ENCODE results near the gene SCG3.

The SCG3 gene

DNA sequence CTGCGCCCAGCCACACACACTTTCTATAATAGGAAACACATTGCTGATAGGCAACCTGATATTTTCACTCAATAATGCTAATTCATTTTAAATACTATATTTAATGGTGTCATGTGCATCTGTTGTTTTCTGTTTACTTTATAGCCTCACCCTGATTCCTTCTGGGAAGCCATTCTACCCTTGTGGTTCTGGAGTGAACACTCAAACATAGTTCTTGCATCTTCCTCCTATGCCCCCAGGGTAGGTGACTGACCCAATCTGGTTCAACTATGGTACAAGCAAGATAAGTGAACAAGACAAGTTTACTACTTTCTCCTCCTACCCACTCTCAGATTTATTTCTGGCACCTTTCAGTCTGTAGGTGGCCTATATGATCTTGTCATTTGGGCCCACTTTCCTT lies 4.3 kb upstream of the SCG3 start:
- Histone ChIP-seq H3K27me3 (ENCODE audit: low read depth, low read length) (peaks cover 9% of the 10 kb centered on the region), H3K4me1 (ENCODE audit: low read length) (peaks cover 9% of the 10 kb centered on the region), H3K4me2 (ENCODE audit: low read length) (no peak overlapping the region), H2AFZ (ENCODE audit: low read depth, low read length) (no peak overlapping the region), H3K27ac (ENCODE audit: low read length) (no peak overlapping the region), H3K4me3 (ENCODE audit: low read length) (no peak overlapping the region), H4K20me1 (ENCODE audit: insufficient read depth, low read length) (no peaks in the 10 kb centered on the region), H3K9ac (ENCODE audit: low read length) (no peak overlapping the region), H3K79me2 (ENCODE audit: low read length) (no peaks in the 10 kb centered on the region), H3K36me3 (replicated peaks; ENCODE audit: low read depth, low read length) (no peaks in the 10 kb centered on the region), H3K9me3 (ENCODE audit: insufficient read depth, low read length) (no peaks in the 10 kb centered on the region)
- TF ChIP-seq EZH2phosphoT487 (IDR thresholded peaks at IDR 0.05; ENCODE audit: low read depth) = no peak
- TF ChIP-seq, protein P1, sequence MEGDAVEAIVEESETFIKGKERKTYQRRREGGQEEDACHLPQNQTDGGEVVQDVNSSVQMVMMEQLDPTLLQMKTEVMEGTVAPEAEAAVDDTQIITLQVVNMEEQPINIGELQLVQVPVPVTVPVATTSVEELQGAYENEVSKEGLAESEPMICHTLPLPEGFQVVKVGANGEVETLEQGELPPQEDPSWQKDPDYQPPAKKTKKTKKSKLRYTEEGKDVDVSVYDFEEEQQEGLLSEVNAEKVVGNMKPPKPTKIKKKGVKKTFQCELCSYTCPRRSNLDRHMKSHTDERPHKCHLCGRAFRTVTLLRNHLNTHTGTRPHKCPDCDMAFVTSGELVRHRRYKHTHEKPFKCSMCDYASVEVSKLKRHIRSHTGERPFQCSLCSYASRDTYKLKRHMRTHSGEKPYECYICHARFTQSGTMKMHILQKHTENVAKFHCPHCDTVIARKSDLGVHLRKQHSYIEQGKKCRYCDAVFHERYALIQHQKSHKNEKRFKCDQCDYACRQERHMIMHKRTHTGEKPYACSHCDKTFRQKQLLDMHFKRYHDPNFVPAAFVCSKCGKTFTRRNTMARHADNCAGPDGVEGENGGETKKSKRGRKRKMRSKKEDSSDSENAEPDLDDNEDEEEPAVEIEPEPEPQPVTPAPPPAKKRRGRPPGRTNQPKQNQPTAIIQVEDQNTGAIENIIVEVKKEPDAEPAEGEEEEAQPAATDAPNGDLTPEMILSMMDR (IDR thresholded peaks at IDR 0.05; ENCODE audit: low read depth, low read length) = no peak

DNA sequence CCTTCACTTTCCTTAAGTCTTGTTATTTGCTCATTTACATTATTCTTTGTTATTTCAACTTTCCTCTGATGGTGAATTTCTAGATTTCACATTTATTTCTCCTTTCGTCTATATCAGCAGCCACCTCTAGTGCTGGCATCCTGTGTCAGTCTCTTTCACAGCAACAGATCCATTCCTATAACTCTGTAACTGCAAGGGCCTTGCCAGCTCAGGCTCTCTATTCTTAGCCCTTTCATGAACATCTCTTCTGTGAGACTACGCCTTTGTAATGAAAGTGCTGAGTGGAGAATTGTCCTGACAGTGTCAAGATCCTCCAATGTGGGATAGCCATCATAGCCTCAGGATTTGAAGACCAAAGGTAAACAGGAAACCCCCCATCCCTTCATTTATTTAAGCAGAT lies 3.9 kb upstream of the SCG3 start:
- TF ChIP-seq, protein P1 (IDR thresholded peaks at IDR 0.05; ENCODE audit: low read depth, low read length) = no peak
- no peak for TF ChIP-seq EZH2phosphoT487 (IDR thresholded peaks at IDR 0.05; ENCODE audit: low read depth)
- H4K20me1 ChIP-seq (ENCODE audit: insufficient read depth, low read length) = no peaks in the 10 kb centered on the region
- no peak overlapping the region for H3K9ac ChIP-seq (ENCODE audit: low read length)
- H3K27ac ChIP-seq (ENCODE audit: low read length) = no peak overlapping the region
- H3K4me3 ChIP-seq (ENCODE audit: low read length) = no peak overlapping the region
- no peaks in the 10 kb centered on the region for H3K36me3 ChIP-seq (replicated peaks; ENCODE audit: low read depth, low read length)
- peaks cover 9% of the 10 kb centered on the region for H3K27me3 ChIP-seq (ENCODE audit: low read depth, low read length)
- H3K4me1 ChIP-seq (ENCODE audit: low read length) = peaks cover 5% of the 10 kb centered on the region; the same call in 1 of the 2 replicates
- H2AFZ ChIP-seq (ENCODE audit: low read depth, low read length) = no peak overlapping the region
- no peaks in the 10 kb centered on the region for H3K9me3 ChIP-seq (ENCODE audit: insufficient read depth, low read length)
- no peak overlapping the region for H3K4me2 ChIP-seq (ENCODE audit: low read length)
- H3K79me2 ChIP-seq (ENCODE audit: low read length) = no peaks in the 10 kb centered on the region

DNA sequence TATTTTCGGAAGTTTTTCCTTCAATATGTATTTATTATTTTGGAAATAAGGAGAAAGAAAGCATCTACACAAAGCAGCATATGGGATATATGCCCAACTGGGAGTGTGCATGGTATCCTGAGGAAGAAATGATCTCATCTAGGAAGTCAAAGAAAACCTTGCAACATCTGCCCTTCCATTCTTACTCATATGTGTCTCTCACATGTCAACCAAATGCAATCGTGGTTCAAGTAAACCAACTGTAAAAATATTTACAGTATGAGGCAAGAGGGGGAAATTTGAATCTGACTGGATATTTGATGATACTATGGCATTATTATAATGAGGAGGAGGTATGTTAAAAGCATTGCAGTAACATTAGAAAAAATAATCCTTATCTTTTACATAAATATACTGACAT lies 3.2 kb upstream of the SCG3 start:
- no peak overlapping the region for H3K9ac ChIP-seq (ENCODE audit: low read length)
- H3K27me3 ChIP-seq (ENCODE audit: low read depth, low read length) = peaks cover 9% of the 10 kb centered on the region
- H3K4me1 ChIP-seq (ENCODE audit: low read length) = 0 out of 2 replicates have a peak, but pooled peaks cover 4% of the 10 kb centered on the region
- TF ChIP-seq EZH2phosphoT487 (IDR thresholded peaks at IDR 0.05; ENCODE audit: low read depth) = no peak
- TF ChIP-seq, protein P1 (IDR thresholded peaks at IDR 0.05; ENCODE audit: low read depth, low read length) = no peak
- no peak overlapping the region for H2AFZ ChIP-seq (ENCODE audit: low read depth, low read length)
- H3K36me3 ChIP-seq (replicated peaks; ENCODE audit: low read depth, low read length) = no peaks in the 10 kb centered on the region
- H3K79me2 ChIP-seq (ENCODE audit: low read length) = no peaks in the 10 kb centered on the region
- no peak overlapping the region for H3K4me3 ChIP-seq (ENCODE audit: low read length)
- no peaks in the 10 kb centered on the region for H4K20me1 ChIP-seq (ENCODE audit: insufficient read depth, low read length)
- H3K4me2 ChIP-seq (ENCODE audit: low read length) = no peak overlapping the region
- H3K9me3 ChIP-seq (ENCODE audit: insufficient read depth, low read length) = no peaks in the 10 kb centered on the region
- H3K27ac ChIP-seq (ENCODE audit: low read length) = no peak overlapping the region

DNA sequence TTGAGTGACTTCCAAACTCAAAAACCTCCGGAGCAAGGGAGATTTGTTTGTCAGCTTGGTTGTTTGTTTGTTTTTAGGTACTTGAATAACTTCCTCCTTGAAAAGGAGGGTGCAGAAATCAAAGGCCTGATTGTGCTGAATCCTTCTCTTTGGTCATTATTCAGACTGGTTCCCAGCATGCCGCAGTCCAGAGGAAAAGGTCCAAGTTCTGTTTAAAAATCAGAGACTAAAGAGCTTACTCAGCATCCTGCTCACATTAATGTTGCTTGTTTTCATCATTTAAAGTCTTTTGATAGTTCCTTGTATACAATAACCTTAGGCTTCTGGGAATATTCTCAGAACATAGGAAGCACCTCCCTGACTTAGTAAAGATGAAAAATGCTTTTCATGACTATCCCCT lies 982 bp upstream of the SCG3 start:
- H4K20me1 ChIP-seq (ENCODE audit: insufficient read depth, low read length) = no peaks in the 10 kb centered on the region
- H3K9me3 ChIP-seq (ENCODE audit: insufficient read depth, low read length) = no peaks in the 10 kb centered on the region
- H2AFZ ChIP-seq (ENCODE audit: low read depth, low read length) = no peak overlapping the region
- no peak overlapping the region for H3K4me3 ChIP-seq (ENCODE audit: low read length)
- no peak overlapping the region for H3K4me2 ChIP-seq (ENCODE audit: low read length)
- H3K27me3 ChIP-seq (ENCODE audit: low read depth, low read length) = peaks cover 17% of the 10 kb centered on the region
- H3K27ac ChIP-seq (ENCODE audit: low read length) = no peak overlapping the region
- no peak overlapping the region for H3K9ac ChIP-seq (ENCODE audit: low read length)
- no peaks in the 10 kb centered on the region for H3K79me2 ChIP-seq (ENCODE audit: low read length)
- H3K4me1 ChIP-seq (ENCODE audit: low read length) = 0 out of 2 replicates have a peak, but pooled peaks cover 4% of the 10 kb centered on the region
- no peaks in the 10 kb centered on the region for H3K36me3 ChIP-seq (replicated peaks; ENCODE audit: low read depth, low read length)
- no peak for TF ChIP-seq EZH2phosphoT487 (IDR thresholded peaks at IDR 0.05; ENCODE audit: low read depth)
- TF ChIP-seq, protein P1 (IDR thresholded peaks at IDR 0.05; ENCODE audit: low read depth, low read length) = no peak

Measured in OCI-LY3 (cell line).